Measurements from ENCODE around the gene RIPOR3.
"Not testable (repeated sequence)": the region's sequence is repeated elsewhere in the genome, so short reads cannot be mapped to it uniquely, and the experiment has no call there.

Gene RIPOR3

DNA sequence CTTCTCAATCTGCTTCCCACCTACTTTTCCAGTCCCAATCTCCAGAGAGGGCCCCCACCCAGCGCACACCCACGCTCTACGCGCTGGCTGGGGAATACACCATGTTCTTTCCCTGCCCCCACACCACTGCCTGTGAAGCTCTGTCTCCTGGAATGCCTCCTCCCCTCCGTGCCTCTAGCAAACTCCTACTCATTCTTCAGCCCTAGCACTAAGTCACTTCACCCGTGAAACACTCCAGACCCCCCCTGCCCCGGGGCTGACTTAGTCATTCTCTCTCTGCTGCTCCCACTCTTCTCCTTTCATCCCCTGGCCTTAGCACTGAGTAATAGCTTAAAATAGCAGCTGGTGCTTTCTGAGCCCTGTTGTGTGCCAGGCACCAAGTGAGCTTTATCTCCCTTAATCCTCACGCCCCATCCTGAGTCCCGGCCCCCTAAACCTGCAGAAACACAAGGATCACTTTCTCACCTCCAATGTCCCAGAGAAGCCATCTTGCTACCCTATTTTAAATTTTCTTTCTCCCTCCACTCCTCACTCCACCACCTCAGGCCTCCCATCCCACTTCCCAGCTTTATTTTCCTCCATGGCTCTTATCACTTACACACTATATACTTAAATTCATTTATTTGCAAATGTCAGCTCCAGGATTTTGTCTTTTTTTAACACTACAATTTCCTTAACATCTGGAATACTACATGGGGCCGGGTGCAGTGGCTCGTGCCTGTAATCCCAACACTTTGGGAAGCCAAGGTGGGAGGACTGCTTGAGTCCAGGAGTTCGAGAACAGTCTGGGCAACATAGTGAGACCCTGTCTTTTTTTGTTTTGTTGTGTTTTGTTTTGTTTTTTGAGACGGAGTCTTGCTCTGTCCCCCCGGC is 33.7 kb upstream of the RIPOR3 start:
- DNase-seq: peak; percentile 94

DNA sequence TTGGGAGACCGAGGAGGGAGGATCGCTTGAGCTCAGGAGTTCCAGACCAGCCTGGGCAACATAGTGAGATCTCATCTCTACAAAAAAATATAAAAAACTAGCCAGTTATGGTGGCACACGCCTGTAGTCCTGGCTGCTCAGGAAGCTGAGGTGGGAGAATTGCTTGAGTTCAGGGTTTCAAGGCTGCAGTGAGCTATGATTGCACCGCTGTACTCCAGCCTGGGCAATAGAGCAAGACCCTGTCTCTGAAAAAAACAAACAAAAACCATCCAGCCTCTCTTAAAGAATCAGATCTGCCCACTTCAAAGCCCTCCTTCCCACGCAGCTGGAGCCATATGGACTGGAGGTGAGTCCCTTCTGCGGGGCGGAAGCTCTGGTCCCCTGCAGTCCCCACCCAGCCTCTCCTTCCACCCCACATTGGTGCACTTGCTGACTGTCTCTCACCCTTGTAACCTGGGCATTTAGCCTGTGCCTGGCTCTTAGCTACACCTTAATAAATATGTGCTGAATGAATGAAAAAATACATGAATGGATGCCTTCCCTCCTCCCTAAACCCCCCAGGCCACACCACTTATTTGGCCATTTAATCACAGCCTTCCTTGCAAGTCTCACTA is 32.9 kb upstream of the RIPOR3 start:
- no peak for DNase-seq

DNA sequence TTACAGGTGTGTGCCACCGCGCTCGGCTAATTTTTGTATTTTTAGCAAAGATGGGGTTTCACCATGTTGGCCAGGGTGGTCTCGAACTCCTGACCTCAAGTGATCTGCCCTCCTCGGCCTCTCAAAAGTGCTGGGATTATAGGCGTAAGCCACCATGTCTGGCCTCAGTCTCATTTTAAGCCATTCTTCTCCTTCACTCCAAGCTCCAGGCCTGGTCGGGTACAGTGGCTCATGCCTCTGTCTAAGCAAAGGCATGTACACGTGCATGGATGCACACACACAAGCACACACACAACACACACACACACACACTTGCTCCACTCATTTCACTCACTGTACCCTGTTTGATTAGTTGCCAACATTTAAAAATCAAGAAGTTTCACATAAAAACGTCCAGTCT is 32.3 kb upstream of the RIPOR3 start:
- DNase-seq: no peak

DNA sequence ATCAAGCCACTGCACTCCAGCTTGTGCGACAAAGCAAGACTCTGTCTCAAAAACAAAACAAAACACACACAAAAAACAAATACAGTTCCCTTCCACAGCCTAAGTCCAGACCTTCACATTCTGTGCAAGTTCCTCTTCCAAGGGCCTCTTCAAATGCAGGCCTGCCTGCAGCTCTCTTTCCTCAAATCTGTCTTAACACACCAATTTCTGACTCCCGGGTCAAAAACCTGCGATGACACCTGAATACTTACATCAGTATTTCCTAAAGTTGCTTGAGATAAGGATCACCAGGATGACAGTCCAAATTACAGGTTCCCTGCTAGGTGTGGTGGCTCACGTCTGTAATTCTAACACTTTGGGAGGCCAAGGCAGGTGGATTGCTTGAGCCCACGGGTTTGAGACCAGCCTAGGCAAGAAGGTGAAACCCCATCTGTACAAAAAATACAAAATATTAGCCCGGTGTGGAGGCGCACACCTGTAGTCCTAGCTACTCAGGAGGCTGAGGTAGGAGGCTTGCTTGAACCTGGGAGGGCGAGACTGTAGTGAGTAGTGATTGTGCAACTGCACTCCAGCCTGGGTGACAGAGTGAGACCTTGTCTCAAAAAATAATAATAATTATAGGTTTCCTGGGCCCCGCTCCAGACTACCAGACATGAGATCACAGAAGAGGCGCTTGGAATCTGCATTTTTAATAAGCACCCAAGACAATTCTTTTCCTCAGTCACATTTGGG is 31.2 kb upstream of the RIPOR3 start:
- no peak for DNase-seq

DNA sequence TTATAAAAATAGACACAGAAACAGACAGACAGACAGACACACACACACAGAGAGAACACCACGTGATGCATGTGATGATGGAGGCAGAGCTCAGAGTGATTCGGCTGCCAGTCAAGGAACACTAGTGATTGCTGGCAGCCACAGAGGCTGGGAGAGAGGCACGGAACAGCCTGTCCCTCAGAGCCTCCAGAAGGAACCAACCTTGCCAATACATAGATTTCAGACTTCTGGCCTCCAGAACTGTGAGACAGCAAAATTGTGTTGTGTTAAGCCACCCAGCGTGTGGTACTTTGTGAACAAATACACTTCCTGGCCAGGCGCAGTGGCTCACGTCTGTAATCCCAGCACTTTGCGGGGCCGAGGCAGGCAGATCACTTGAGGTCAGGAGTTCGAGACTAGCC is 30.5 kb upstream of the RIPOR3 start:
- DNase-seq: no peak

DNA sequence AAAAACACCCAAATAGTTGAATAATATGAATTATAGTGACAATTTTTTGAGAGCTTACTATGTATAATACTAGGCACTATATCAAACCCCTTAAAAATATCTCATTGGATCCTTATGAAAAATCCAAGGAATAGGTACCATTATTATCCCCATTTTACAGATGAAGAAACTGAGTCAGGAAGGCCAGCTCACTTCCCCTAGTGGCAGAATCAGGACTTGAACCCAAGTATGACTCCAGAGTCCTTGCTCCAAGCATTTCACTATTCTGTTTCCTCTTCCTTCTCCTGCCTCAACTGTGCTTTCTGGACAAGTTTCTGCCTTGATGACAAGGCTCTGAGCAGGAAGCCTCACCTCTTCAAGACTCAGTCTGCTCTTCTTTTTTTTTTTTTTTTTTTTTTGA is 29.2 kb upstream of the RIPOR3 start:
- no peak for DNase-seq

DNA sequence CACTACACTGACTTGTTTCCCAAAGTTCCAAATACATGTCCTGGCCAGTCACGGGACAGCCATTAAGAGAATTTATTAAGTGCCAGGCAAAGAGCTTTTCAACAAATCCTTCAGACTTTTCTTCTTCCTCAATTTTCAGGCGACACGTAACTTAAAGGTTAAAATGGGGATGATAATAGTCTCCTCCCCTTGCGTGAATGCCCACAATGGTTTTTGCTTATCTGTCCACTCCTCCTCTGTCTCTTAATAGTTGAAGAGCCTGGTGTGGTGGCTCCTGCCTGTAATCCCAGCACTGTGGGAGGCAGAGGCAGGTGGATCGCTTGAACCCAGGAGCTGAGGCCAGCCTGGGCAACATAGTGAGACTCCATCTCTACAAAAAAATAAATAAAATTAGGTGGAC is 28.7 kb upstream of the RIPOR3 start:
- no peak for DNase-seq

DNA sequence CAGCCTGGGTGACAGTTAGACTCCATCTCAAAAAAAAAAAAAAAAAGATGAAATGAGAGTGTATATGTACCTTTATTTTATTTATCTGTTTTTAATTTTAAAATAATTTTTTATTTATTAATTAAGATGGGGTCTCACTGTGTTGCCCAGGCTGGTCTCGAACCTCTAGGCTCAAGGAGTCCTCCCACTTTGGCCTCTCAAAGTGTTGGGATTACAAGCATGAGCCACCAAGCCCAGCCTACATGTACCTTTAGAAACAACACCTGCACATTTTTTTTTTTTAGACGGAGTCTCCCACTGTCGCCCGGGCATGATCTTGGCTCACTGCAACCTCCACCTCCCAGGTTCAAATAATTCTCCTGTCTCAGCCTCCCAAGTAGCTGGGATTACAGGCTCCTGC is 28.0 kb upstream of the RIPOR3 start:
- DNase-seq: no peak

DNA sequence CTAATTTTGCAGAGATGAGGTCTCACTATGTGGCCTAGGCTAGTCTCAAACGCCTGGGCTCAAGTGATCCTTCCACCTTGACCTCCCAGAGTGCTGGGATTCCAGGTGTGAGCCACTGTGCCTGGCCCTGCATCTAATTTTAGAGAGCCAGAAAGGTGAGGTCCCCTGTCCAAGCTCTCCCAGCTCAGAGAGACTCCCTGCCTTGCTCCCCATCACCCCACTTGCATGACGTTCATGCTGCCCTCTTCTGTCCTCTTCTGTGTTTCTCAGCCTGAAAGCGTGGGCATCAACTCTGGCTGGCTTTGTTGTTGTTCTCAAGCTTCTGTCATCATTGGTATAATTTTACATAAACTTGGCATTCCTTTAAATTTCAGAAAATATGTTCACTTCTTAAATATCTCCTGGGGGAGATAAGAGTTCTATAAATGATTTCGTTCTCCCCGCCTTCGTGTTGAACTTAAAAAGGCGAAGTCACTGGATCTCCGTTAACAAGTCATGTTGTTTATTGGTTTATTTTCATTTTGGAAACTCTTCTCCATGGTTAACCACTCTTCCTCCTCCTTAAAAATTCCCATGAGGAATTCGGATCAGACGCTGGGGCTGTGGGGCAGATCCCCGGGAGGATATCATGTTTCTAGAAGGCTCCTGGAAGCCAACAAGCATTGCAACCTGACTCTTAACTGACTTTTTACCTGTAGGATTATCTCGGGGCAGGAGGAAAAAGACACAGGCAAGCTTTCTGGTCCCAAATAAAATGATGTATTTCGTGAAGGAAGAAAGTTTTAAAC is 26.8 kb upstream of the RIPOR3 start:
- no peak for DNase-seq

DNA sequence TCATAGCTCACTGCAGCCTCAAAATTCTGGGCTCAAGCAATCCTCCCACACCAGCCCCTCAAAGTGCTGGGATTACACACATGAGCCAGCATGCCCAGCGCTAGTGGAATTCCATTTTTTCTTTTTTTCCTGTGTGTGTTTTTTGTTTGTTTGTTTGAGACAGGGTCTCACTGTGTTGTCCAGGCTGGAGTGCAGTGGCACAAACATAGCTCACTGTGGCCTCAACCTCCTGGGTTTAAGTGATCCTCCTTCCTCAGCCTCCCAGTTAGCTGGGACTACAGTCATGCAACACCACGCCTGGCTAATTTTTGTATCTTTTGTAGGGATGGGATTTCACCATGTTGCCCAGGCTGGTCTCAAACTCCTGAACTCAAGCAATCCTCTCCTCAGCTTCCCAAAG is 26.0 kb upstream of the RIPOR3 start:
- no peak for DNase-seq

DNA sequence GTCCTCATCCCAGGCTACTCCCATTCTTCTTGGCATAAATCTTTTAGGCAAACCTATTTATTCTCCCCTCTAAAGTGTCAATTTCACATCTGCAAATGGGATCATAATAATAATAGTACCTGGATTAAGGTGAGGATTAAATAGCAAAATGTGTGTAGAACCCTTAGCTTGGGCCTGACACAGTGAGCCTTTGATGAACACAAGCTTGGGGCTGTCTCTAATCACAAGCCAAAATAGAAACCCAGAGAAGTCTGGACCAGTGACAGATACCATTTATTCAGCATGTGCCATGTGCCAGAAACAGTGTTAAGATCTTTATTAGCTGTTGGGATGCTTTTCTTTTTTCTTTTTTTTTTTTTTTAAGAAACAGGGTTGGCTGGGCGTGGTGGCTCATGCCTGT is 25.2 kb upstream of the RIPOR3 start:
- DNase-seq: no peak

DNA sequence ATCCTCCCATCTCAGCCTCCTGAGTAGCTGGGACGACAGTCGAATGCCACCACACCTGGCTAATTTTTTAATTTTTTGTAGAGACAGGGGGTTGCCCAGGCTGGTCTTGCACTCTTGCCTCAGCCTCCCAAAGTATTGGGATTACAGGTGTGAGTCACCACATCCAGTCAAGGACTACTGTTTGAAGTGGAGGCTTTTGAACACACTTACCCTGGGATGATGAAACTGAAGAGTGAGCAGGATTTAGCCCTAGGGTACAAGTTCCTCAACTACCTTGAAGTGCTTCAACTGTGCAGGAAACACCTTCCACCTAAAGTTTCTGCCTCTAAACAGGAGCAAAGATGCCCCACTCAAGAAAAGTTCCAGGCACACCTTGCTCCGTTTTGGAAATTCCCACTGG is 24.4 kb upstream of the RIPOR3 start:
- no peak for DNase-seq

DNA sequence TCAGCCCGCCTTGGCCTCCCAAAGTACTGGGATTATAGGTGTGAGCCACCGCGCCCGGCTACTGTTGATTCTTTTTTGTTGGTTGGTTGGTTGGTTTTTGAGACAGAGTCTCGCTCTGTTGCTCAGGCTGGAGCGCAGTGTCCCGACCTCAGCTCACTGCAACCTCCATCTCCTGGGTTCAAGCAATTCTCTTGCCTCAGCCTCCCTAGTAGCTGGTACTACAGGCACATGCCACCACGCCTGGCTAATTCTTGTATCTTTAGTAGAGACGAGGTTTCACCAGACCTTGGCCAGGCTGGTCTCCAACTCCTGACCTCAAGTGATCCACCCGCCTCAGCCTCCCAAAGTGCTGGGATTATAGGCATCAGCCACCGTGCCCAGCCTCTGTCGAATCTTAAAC is 23.1 kb upstream of the RIPOR3 start:
- DNase-seq: not testable (repeated sequence)

DNA sequence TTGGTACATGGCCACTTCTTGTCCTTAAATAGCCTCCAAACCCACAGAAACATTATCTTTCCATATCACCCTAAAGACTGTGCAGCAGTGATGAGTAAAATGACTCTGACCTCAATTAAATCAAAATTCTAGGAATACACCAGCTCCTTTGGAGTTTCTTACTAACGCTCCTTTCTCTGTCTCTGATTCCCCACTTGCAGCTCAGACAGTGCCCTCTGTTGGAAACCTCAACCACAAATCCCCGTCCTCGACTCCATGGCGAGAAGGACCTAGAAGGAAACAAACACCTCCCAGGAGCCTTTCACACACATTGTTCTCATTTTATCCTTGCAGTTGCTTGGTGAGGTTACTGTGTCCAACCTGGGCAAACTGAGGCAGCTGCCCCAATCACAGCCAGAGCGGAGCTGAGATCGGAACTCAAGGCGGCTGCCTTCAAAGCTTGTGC is 22.3 kb upstream of the RIPOR3 start:
- DNase-seq: peak; percentile 31

DNA sequence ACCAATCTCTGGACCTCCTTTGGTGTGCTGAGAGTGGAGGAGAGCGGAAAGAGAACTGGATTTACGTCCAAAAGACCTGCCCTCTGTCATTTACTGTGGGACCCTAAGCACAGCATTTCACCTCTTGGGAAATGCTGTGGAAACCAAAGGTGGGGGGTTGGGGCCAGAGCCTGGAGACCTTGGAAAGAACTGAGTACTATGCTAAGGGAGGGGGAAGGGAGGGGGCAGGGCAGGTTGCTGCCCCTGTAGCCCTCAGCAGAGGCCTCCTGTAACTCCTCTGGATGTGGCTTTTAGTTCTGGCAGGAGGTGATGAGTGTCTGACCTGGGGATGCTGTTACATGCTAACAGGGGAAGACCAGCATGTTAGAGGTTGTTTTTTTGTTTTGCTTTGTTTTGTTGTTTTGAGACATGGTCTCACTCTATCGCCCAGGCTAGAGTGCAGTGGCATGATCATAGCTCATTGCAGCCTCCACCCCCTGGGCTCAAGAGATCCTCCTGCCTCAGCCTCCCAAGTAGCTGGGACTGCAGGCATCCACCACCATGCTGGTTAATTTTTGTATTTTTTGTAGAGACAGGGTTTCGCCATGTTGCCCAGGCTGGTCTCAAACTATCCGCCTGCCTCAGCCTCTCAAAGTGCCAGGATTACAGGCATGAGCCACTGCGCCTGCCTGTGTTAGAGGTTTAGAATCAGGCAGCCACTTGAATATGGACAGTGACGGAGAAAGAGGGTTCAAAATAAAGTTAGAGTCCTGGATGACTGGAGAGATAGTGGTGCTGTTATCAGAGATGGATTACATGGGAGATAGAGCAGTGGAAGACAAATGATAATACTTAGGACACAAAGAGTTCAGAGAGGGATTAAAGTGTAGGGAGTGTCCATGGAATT is 21.7 kb upstream of the RIPOR3 start:
- DNase-seq: no peak

DNA sequence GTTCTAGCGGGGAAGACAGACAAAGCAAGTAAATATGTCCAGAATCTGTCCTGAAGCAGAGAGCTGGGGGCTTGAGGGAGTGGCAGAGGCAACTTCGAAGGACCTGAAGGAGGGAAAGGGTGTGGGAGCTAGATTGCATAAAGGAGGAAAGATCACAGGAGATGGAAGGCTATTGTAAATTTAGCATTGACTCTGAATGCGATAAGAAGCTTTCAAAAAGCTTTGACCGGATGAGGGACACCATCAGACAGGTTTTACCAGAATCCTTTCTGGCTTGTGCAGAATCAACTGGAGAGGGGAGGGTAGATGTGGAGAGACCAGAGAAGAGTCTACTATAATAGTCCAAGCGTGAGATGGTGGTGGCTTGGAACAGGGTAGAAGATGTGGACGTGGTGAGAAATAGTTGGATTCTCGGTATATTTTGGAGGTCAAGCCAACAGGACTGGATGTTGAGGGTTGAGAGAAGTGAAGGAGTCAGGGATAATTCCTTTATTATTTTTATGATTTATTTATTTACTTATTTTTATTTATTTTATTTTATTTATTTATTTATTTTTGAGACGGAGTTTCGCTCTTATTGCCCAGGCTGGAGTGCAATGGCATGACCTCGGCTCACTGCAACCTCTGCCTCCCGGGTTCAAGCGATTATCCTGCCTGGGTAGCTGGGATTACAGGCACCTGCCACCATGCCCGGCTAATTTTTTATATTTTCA is 19.9 kb upstream of the RIPOR3 start:
- DNase-seq: no peak

DNA sequence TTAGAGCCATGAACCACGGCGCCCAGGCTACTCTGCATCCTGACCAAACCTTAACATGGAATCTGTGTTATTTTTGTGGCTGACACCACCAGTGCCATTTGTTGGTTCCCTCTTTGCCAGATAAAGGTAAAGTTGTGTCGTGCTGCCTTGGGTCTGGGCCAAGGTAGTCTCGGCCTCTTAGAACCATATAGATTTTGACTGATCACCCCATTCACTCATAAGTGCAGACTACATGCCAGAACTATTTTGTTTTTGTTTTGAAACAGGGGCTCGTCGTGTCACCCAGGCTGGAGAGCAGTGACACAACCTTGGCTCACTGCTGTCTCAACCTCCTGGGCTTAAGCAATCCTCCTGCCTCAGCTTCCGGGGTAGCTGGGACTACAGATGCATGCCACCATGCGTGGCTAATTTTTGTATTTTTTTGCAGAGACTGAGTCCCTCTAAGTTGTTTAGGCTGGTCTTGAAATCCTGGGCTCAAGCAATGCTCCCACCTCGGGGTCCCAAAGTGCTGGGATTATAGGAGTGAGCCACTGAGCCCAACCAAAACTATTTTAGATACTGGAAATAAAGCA is 19.2 kb upstream of the RIPOR3 start:
- peak; percentile 24 for DNase-seq

DNA sequence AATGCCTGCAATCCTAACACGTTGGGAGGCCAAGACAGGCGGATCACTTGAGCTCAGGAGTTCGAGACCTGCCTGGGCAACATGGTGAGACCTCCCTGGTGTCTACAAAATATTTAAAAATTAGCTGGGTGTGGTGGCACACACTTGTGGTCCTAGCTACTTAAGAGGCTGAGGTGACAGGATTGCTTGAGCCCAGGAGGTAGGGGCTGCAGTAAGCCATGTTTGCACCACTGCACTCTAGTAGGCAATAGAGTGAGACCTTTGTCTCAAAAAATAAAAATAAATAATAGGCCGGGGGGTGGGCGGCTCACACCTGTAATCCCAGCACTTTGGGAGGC is 18.3 kb upstream of the RIPOR3 start:
- no peak for DNase-seq

DNA sequence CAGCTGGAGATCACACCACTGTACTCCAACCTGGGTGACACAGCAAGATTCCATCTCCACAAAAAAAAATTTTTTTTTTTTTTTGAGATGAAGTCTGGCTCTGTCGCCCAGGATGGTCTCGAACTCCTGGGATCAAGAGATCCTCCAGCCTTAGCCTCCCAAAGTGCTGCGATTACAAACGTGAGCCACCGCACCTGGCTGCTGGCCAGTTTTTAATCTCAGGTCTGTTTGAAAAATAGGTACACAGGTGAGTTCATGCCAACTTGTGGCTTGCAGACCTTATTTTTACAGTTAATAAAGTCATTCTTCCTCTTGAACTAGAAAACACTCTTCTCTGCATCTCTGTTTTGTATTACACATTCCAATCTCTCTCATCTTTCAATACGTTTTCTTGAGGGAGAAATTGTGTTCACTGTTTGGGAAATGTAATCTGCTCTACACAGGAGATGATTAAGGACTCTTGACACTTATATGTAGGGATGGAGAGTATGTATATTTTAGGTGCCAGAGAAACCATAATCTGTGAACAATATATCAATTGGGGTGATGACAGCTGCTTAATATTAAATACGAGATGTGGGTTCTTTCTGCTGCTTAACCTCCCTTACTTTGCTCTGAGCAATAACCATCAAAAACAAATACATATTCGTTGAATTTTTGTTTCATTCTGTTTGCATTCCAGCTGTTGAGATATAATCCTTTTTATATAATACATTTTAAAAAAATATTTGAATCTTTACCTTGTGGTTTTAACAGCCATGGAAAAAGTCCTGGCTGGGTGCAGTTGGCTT is 17.7 kb upstream of the RIPOR3 start:
- DNase-seq: peak; percentile 80

DNA sequence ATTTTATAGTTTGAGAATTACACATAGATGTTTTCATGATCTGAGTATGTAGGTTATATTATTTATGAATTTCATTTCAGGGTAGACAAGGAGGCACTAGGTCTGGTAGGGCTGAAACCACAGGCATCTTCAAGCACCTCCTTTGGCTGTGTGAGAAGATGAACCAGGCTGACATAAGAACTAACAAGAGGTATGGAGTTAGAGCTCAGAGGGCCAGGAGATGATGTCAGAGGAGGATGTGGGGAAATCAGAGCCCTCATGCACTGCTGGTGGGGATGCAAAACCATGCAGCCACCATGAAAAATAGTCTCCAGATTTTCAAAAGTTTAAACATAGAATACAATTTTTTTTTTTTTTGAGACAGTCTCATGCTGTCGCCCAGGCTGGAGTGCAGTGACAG is 13.6 kb upstream of the RIPOR3 start:
- peak; percentile 31 for DNase-seq
